ENCODE data around the gene STRAP. TPM values are rescaled to one million over a fixed set of nuclear protein-coding genes. Genes with fewer than 3 reads are reported as not detected.

The STRAP gene
- total and polyA plus RNA-seq, 10 donors, result 41.9 to 68.8 (median 57.2) TPM

DNA sequence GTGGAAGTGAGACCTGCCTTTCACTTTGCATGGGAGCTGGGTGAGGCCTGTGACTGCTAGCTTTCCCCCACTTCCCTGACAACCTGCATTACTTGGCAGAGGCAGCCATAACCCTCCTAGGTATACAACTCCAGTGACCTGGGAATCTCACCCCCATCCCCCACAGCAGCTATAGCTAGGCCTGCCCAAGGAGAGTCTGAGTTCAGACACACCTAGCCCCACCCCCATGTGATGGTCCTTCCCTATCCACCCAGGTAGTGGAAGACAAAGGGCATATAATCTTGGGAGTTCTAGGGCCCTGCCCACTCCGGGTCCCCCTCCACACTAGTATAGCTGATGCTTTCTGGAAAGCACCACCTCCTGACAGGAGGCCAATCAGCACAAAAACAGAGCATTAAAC is 6.3 kb upstream of the STRAP start:
- TF ChIP-seq, protein P1, sequence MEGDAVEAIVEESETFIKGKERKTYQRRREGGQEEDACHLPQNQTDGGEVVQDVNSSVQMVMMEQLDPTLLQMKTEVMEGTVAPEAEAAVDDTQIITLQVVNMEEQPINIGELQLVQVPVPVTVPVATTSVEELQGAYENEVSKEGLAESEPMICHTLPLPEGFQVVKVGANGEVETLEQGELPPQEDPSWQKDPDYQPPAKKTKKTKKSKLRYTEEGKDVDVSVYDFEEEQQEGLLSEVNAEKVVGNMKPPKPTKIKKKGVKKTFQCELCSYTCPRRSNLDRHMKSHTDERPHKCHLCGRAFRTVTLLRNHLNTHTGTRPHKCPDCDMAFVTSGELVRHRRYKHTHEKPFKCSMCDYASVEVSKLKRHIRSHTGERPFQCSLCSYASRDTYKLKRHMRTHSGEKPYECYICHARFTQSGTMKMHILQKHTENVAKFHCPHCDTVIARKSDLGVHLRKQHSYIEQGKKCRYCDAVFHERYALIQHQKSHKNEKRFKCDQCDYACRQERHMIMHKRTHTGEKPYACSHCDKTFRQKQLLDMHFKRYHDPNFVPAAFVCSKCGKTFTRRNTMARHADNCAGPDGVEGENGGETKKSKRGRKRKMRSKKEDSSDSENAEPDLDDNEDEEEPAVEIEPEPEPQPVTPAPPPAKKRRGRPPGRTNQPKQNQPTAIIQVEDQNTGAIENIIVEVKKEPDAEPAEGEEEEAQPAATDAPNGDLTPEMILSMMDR (IDR thresholded peaks at IDR 0.05 in 8 of 11, conservative IDR thresholded peaks at IDR 0.05 in 3 of 11), result no peak
- TF ChIP-seq POLR2A (IDR thresholded peaks at IDR 0.05), result no peak
- no peak for TF ChIP-seq POLR2AphosphoS5 (IDR thresholded peaks at IDR 0.05)
- 88 to 100% (median 96%) methylated on average over 1 of the region's 1 CpG for WGBS, 5 donors
- no peak overlapping the region for H3K27ac ChIP-seq

DNA sequence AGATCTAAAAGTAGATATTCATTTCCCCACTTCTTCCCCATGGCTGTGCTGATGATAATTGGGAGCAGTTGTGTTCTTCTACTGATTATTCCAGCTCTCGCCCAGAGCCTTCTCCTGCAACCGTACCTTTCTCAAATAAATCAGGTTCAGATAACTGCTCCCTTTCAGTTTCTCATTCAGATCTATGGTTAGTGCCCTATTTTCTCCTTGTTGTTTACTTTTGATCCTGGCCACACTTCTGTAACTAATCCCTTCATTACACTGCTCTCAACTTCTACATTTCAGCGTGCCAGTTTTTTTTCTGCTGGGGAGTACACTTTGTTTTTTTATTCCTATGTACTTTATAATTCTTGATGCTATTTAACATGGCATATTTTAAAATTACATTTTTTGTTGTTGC is 2.8 kb upstream of the STRAP start:
- Histone ChIP-seq H3K27me3 (replicated peaks in 1 of 7) (no peaks in the 10 kb centered on the region), H3K9me3 (no peaks in the 10 kb centered on the region), H3K4me1 (peaks cover 17 to 28% (median 23%) of the 10 kb centered on the region in 6 donors), H3K36me3 (peaks cover 0 to 4% (median 0%) of the 10 kb centered on the region in 6 donors), H3K27ac (no peak overlapping the region), H3K4me3 (no peak overlapping the region)
- intact Hi-C loops (cut with DNase I; ENCODE audit: low total_unique reads), result no loop called here
- WGBS, 5 donors, result 95 to 99% (median 97%) methylated on average over 3 of the region's 3 CpGs
- TF ChIP-seq POLR2AphosphoS5 (IDR thresholded peaks at IDR 0.05) (no peak), POLR2A (IDR thresholded peaks at IDR 0.05) (no peak)
- TF ChIP-seq, protein P1 (IDR thresholded peaks at IDR 0.05 in 8 of 11, conservative IDR thresholded peaks at IDR 0.05 in 3 of 11), result no peak
- DNase-seq, result no peak

More for the DNA sequence above, 6.3 kb upstream of the STRAP start:
- no peaks in the 10 kb centered on the region for H3K9me3 ChIP-seq
- no peak for DNase-seq
- no peaks in the 10 kb centered on the region for H3K36me3 ChIP-seq
- H3K4me1 ChIP-seq, result peaks cover 0 to 2% (median 0%) of the 10 kb centered on the region in 6 donors
- intact Hi-C loops (cut with DNase I; ENCODE audit: low total_unique reads), result no loop called here
- H3K4me3 ChIP-seq, result no peak overlapping the region
- no peaks in the 10 kb centered on the region for H3K27me3 ChIP-seq (replicated peaks in 1 of 7)

DNA sequence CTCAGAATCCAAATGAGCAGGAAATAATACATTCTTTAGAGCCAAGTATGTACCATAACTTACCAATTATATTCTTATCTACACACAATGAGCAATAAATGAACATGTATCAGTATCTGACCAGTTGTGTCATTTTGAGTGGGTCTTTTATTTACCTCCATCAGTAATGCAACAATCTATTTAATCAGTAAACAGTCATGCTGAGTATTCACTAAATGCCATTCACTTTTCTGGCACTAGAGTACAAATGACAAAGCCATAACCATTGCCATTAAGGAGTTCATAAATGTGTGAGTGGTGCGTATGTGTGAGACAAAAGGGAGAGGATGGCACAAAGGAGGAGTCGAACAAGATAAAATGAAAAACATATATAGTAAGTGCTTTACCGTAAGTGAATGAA is 1.5 kb upstream of the STRAP start:
- Histone ChIP-seq H3K9me3 (no peaks in the 10 kb centered on the region), H3K4me3 (no peak overlapping the region), H3K27ac (no peak overlapping the region), H3K4me1 (peaks cover 17 to 41% (median 33%) of the 10 kb centered on the region in 6 donors), H3K27me3 (replicated peaks in 1 of 7) (no peaks in the 10 kb centered on the region), H3K36me3 (peaks cover 0 to 17% (median 0%) of the 10 kb centered on the region in 6 donors)
- intact Hi-C loops (cut with DNase I; ENCODE audit: low total_unique reads), result no loop called here
- DNase-seq, result no peak
- TF ChIP-seq POLR2A (IDR thresholded peaks at IDR 0.05) (no peak), POLR2AphosphoS5 (IDR thresholded peaks at IDR 0.05) (no peak)
- TF ChIP-seq, protein P1 (IDR thresholded peaks at IDR 0.05 in 8 of 11, conservative IDR thresholded peaks at IDR 0.05 in 3 of 11), result no peak
- WGBS, 5 donors, result 94 to 98% (median 96%) methylated on average over 3 of the region's 3 CpGs

DNA sequence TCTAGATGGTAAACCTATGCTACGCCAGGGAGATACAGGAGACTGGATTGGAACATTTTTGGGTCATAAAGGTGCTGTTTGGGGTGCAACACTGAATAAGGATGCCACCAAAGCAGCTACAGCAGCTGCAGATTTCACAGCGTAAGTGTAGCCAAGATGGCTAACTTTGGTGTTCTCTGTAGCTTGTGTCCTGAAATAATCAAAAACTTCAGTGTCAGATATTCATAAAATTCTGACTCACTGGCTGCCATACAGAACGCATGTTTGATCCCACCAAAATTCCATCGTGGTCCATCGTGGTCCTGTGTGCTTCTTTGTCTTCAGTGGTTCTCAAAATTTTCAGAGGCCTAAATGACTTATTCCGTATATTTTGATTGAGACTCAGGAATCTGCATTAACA is 1.3 kb downstream of the STRAP start:
- H3K9me3 ChIP-seq, result no peaks in the 10 kb centered on the region
- intact Hi-C loops (cut with DNase I; ENCODE audit: low total_unique reads), result no loop called here
- TF ChIP-seq, protein P1 (IDR thresholded peaks at IDR 0.05 in 8 of 11, conservative IDR thresholded peaks at IDR 0.05 in 3 of 11), result no peak
- TF ChIP-seq POLR2AphosphoS5 (IDR thresholded peaks at IDR 0.05), result no peak
- no peak for TF ChIP-seq POLR2A (IDR thresholded peaks at IDR 0.05)
- no peaks in the 10 kb centered on the region for H3K27me3 ChIP-seq (replicated peaks in 1 of 7)
- peaks cover 0 to 35% (median 4%) of the 10 kb centered on the region in 6 donors for H3K36me3 ChIP-seq
- peak overlapping the region in 4 of 8 donors; percentile 94 to 99 (median 96) for H3K27ac ChIP-seq
- H3K4me1 ChIP-seq, result peaks cover 17 to 64% (median 46%) of the 10 kb centered on the region in 6 donors
- DNase-seq, result no peak
- H3K4me3 ChIP-seq, result peak overlapping the region; percentile 63 to 86 (median 72)
- WGBS, 5 donors, result 54 to 78% (median 71%) methylated on average over 6 of the region's 6 CpGs

Data from spleen (tissue), 11 donors.